Caco-2 (cell line): Measurements from ENCODE around the gene ARHGEF6. TPM values are rescaled to one million over a fixed set of nuclear protein-coding genes. Genes with fewer than 3 reads are reported as not detected.

Experiments used
- BruUV-seq: library from RNA; stranded (reverse); fragments of 400-500 nt; replicated peaks from 2 replicates; lab custom pipeline; 2021; lab: Mats Ljungman, UMichigan
- CTCF ChIA-PET: fragments of 300-600 bp; sonication (Branson Sonifier 250); formaldehyde crosslinking; loops from one replicate; lab custom pipeline; 2022; ENCODE audit warnings: antibody characterized with exemption; lab: Charles Lee
- POLR2A ChIA-PET: fragments of 300-600 bp; sonication (Branson Sonifier 250); formaldehyde crosslinking; loops from one replicate; lab custom pipeline; 2022; ENCODE audit warnings: antibody characterized with exemption; lab: Charles Lee
- DNase-seq, 2 experiments: peaks; one replicate each; pipeline versions ENCODE4 v3.0.0 to v3.0.0-alpha.2; 2020 to 2022
- H3K27me3 ChIP-seq: replicated peaks from 2 replicates; pipeline ENCODE4 v1.6.0; 2011; ENCODE audit warnings: low read length; ENCODE audit not compliant: control insufficient read depth, insufficient read depth
- H3K36me3 ChIP-seq: 2 replicates; pipeline ENCODE4 v1.5.1; 2011; ENCODE audit warnings: low read length; ENCODE audit not compliant: control insufficient read depth, insufficient read depth
- H3K4me1 ChIP-seq: fragments of 250-450 bp; sonication (Bioruptor Pico); 2 replicates; pipeline ENCODE4 v1.5.1; 2020; ENCODE audit warnings: mild to moderate bottlenecking
- H3K4me3 ChIP-seq: 2 replicates; pipeline ENCODE4 v1.5.1; 2011; ENCODE audit warnings: low read depth, mild to moderate bottlenecking, control low read depth, low read length
- H3K9me3 ChIP-seq: fragments of 250-450 bp; sonication (Bioruptor Pico); 2 replicates; pipeline ENCODE4 v1.5.1; 2020; ENCODE audit warnings: mild to moderate bottlenecking, moderate library complexity
- H3K27ac Mint-ChIP-seq: one replicate; pipeline ENCODE4 v1.8.0; 2022; ENCODE audit warnings: mixed read lengths; ENCODE audit not compliant: unreplicated experiment
- H3K27me3 Mint-ChIP-seq: one replicate; pipeline ENCODE4 v1.8.0; 2022; ENCODE audit warnings: mixed read lengths; ENCODE audit not compliant: insufficient read depth, unreplicated experiment
- H3K36me3 Mint-ChIP-seq: one replicate; pipeline ENCODE4 v1.8.0; 2022; ENCODE audit warnings: mild to moderate bottlenecking, mixed read lengths; ENCODE audit not compliant: insufficient read depth, unreplicated experiment
- H3K4me1 Mint-ChIP-seq: one replicate; pipeline ENCODE4 v1.8.0; 2022; ENCODE audit warnings: low read depth, mixed read lengths; ENCODE audit not compliant: unreplicated experiment
- H3K4me3 Mint-ChIP-seq: one replicate; pipeline ENCODE4 v1.8.0; 2022; ENCODE audit warnings: mild to moderate bottlenecking, moderate library complexity, mixed read lengths; ENCODE audit not compliant: unreplicated experiment
- H3K9me3 Mint-ChIP-seq: one replicate; pipeline ENCODE4 v1.8.0; 2022; ENCODE audit warnings: mixed read lengths; ENCODE audit not compliant: unreplicated experiment
- intact Hi-C: fragments of 100-400 bp; cut with micrococcal nuclease; formaldehyde crosslinking; loops from one replicate; pipeline ENCODE4 v1.10.0; 2022; ENCODE audit not compliant: unreplicated experiment
- total RNA-seq: library from RNA; stranded (reverse); gene quantifications from 2 replicates; pipeline ENCODE4 v1.2.3, GENCODE V29; 2022
- TF ChIP-seq, protein P1 (sequence below), 2 experiments: fragments of 200-600 bp in 1 of 2; IDR thresholded peaks; 1 replicate in 1 of 2; 2 replicates in 1 of 2; pipeline versions ENCODE4 v1.5.1 to v1.8.0; 2011 to 2022; ENCODE audit warnings: antibody characterized with exemption in 1 of 2, control low read depth in 1 of 2, inconsistent platforms in 1 of 2, low read depth in 1 of 2, low read length in 1 of 2, mild to moderate bottlenecking in 1 of 2, moderate library complexity in 1 of 2; ENCODE audit not compliant: insufficient read depth in 1 of 2, severe bottlenecking in 1 of 2, unreplicated experiment in 1 of 2

ARHGEF6 gene
- total RNA-seq, 1 experiment from 2014 or later, result not detected

DNA sequence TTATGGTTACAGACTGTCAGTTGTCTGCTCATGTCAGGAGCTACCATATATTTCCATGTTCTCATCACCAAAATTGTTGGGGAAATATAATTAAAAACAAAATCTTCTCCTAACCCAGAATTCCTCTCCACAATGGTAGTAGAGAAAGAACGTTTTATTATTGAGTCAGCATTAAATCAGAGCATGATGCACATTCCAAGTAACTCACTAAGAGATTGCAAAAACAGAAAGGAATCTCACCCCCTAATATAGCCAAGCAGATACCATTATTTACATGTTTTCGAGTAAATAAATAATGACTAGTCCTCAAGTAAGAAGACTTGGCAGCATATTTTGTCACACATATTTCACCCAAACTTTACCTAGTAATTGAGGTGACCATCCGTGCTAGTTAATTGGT, 36.2 kb upstream of the ARHGEF6 start:
- intact Hi-C loops, result no loop called here
- TF ChIP-seq, protein P1, sequence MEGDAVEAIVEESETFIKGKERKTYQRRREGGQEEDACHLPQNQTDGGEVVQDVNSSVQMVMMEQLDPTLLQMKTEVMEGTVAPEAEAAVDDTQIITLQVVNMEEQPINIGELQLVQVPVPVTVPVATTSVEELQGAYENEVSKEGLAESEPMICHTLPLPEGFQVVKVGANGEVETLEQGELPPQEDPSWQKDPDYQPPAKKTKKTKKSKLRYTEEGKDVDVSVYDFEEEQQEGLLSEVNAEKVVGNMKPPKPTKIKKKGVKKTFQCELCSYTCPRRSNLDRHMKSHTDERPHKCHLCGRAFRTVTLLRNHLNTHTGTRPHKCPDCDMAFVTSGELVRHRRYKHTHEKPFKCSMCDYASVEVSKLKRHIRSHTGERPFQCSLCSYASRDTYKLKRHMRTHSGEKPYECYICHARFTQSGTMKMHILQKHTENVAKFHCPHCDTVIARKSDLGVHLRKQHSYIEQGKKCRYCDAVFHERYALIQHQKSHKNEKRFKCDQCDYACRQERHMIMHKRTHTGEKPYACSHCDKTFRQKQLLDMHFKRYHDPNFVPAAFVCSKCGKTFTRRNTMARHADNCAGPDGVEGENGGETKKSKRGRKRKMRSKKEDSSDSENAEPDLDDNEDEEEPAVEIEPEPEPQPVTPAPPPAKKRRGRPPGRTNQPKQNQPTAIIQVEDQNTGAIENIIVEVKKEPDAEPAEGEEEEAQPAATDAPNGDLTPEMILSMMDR (IDR thresholded peaks at IDR 0.05; ENCODE audit: insufficient read depth in 1 of 2, low read depth in 1 of 2, low read length in 1 of 2, severe bottlenecking in 1 of 2, unreplicated experiment in 1 of 2), result no peak
- Mint-ChIP-seq H3K9me3 (no peaks in the 10 kb centered on the region), H3K4me1 (no peaks in the 10 kb centered on the region), H3K36me3 (no peaks in the 10 kb centered on the region), H3K4me3 (no peak overlapping the region), H3K27me3 (no peaks in the 10 kb centered on the region), H3K27ac (no peak overlapping the region)
- ChIA-PET CTCF (no interaction called here), POLR2A (no interaction called here)
- no peaks in the 10 kb centered on the region for H3K36me3 ChIP-seq
- H3K4me3 ChIP-seq, result no peak overlapping the region
- no peaks in the 10 kb centered on the region for H3K27me3 ChIP-seq
- no TSS peak for BruUV-seq
- no peak for DNase-seq
- H3K4me1 ChIP-seq, result no peaks in the 10 kb centered on the region
- no peaks in the 10 kb centered on the region for H3K9me3 ChIP-seq

DNA sequence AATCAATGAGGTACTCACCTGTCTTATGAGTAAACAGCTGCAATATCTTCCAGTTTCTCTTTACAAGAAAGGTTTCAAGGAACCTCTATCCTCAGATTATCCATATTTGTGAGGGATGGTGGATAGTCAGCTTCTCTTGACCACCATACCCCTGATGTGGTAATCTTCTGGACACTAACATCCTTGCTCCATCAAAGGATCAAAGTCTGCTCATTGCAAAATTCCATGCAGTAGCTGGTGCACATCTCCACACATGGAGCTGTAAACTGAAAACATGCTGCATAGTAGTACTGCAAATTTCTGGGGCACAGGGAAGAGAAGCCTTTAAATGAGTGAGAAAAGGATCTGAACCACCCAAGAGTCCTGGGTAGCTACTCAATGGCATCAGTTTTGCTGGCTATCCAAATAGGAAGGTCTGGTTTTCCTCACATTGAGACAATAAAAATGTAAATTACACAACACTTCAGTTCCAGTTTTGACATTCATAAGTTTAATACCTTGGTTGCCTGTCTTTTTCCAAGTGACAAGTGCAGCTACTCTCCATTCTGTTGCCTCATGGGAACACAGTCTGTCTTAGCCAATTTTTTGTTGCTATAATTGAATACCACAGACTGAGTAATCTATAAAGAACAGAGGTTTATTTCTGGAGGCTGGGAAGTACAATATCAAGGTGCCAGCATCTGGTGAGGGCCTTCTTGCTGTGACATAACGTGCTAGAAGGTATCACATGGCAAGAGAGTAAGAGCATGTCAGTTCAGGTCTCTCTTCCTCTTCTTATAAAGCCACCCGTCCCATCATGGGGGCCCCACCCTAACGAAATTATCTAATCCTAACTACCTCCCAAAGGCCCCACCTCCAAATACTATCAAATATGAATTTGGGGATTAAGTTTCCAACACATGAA, 34.4 kb upstream of the ARHGEF6 start:
- Histone ChIP-seq H3K9me3 (no peaks in the 10 kb centered on the region), H3K27me3 (no peaks in the 10 kb centered on the region), H3K4me1 (no peaks in the 10 kb centered on the region), H3K4me3 (no peak overlapping the region), H3K36me3 (no peaks in the 10 kb centered on the region)
- ChIA-PET POLR2A (no interaction called here), CTCF (no interaction called here)
- Mint-ChIP-seq H3K36me3 (no peaks in the 10 kb centered on the region), H3K4me1 (no peaks in the 10 kb centered on the region), H3K9me3 (no peaks in the 10 kb centered on the region), H3K4me3 (no peak overlapping the region), H3K27ac (no peak overlapping the region), H3K27me3 (no peaks in the 10 kb centered on the region)
- BruUV-seq, result no TSS peak
- intact Hi-C loops, result no loop called here
- no peak for DNase-seq
- TF ChIP-seq, protein P1 (IDR thresholded peaks at IDR 0.05; ENCODE audit: insufficient read depth in 1 of 2, low read depth in 1 of 2, low read length in 1 of 2, severe bottlenecking in 1 of 2, unreplicated experiment in 1 of 2), result no peak

- Mint-ChIP-seq H3K36me3 (no peaks in the 10 kb centered on the region), H3K27me3 (no peaks in the 10 kb centered on the region), H3K9me3 (no peaks in the 10 kb centered on the region), H3K27ac (no peak overlapping the region), H3K4me1 (no peaks in the 10 kb centered on the region), H3K4me3 (no peak overlapping the region)
- intact Hi-C loops, result no loop called here
- ChIA-PET CTCF (no interaction called here), POLR2A (no interaction called here)
- no peak for DNase-seq
- Histone ChIP-seq H3K27me3 (no peaks in the 10 kb centered on the region), H3K9me3 (no peaks in the 10 kb centered on the region), H3K4me1 (no peaks in the 10 kb centered on the region), H3K4me3 (no peak overlapping the region), H3K36me3 (no peaks in the 10 kb centered on the region)
- no TSS peak for BruUV-seq
- TF ChIP-seq, protein P1 (IDR thresholded peaks at IDR 0.05; ENCODE audit: insufficient read depth in 1 of 2, low read depth in 1 of 2, low read length in 1 of 2, severe bottlenecking in 1 of 2, unreplicated experiment in 1 of 2), result no peak
Observed at GRCh38 chrX:136812286-136812685, 31.6 kb upstream of the ARHGEF6 start.
